HG03520 (cell line): ENCODE measurements around the gene JMJD6.
"Not testable (repeated sequence)": the region's sequence is repeated elsewhere in the genome, so short reads cannot be mapped to it uniquely, and the experiment has no call there.

Experiments used
- ATAC-seq: cut with Tn5 transposase; IDR thresholded peaks from one replicate; pipeline ENCODE4 v1.9.1; 2021; ENCODE audit warnings: mild to moderate bottlenecking, moderate library complexity; ENCODE audit not compliant: unreplicated experiment

Gene JMJD6

GRCh38 chr17:76718516-76718915 is 7.9 kb downstream of the JMJD6 start:
- ATAC-seq = no peak

- ATAC-seq = no peak
Measured at GRCh38 chr17:76716839-76717215, 9.6 kb downstream of the JMJD6 start.

GRCh38 chr17:76716146-76716838 is 10.1 kb downstream of the JMJD6 start:
- ATAC-seq = no peak

- no peak for ATAC-seq
Measured at GRCh38 chr17:76715496-76715830, 10.9 kb downstream of the JMJD6 start.

GRCh38 chr17:76714822-76715495 is 11.4 kb downstream of the JMJD6 start:
- ATAC-seq = no peak

- ATAC-seq = no peak
Measured at GRCh38 chr17:76714336-76714735, 12.1 kb downstream of the JMJD6 start.

GRCh38 chr17:76713765-76714164 is 12.6 kb downstream of the JMJD6 start:
- ATAC-seq = no peak

- ATAC-seq = not testable (repeated sequence)
Measured at GRCh38 chr17:76712321-76712720, 14.1 kb downstream of the JMJD6 start.

- ATAC-seq = no peak
Measured at GRCh38 chr17:76710863-76711611, 15.4 kb downstream of the JMJD6 start, which contains the start of gene MXRA7. Gene MXRA7, minus strand, starts transcription at chr17:76710965. Its CDS starts 19 bp downstream, at chr17:76710946.

- ATAC-seq = not testable (repeated sequence)
Measured at GRCh38 chr17:76709951-76710862, 16.2 kb downstream of the JMJD6 start.

- no peak for ATAC-seq
Measured at GRCh38 chr17:76709077-76709950, 17.1 kb downstream of the JMJD6 start.

- no peak for ATAC-seq
Measured at GRCh38 chr17:76707985-76708807, 18.2 kb downstream of the JMJD6 start.

- no peak for ATAC-seq
Measured at GRCh38 chr17:76706817-76707216, 19.6 kb downstream of the JMJD6 start.

GRCh38 chr17:76704805-76705204 is 21.6 kb downstream of the JMJD6 start:
- no peak for ATAC-seq

- ATAC-seq = no peak
Measured at GRCh38 chr17:76702941-76703637, 23.3 kb downstream of the JMJD6 start.

- ATAC-seq = no peak
Measured at GRCh38 chr17:76702076-76702475, 24.3 kb downstream of the JMJD6 start.

- no peak for ATAC-seq
Measured at GRCh38 chr17:76701471-76701967, 24.9 kb downstream of the JMJD6 start.
